Mesothelial cell of epicardium (in vitro differentiated cells): ENCODE results near the gene GSG1L. TPM values are rescaled to one million over a fixed set of nuclear protein-coding genes. Genes with fewer than 3 reads are reported as not detected.

Source experiments
- DNase-seq, 2 experiments: peaks; one replicate each; pipeline ENCODE4 v3.0.0; 2021; ENCODE audit warnings: low spot score in 2 of 2; ENCODE audit not compliant: unreplicated experiment in 2 of 2
- H3K27ac Mint-ChIP-seq: 2 replicates; pipeline ENCODE4 v1.8.0; 2021; ENCODE audit warnings: mixed read lengths
- H3K27me3 Mint-ChIP-seq: 2 replicates; pipeline ENCODE4 v1.8.0; 2021; ENCODE audit warnings: low read depth, mixed read lengths
- H3K36me3 Mint-ChIP-seq: 2 replicates; pipeline ENCODE4 v1.8.0; 2021; ENCODE audit warnings: mixed read lengths
- H3K4me1 Mint-ChIP-seq: 2 replicates; pipeline ENCODE4 v1.8.0; 2021; ENCODE audit warnings: mixed read lengths
- H3K4me3 Mint-ChIP-seq: 2 replicates; pipeline ENCODE4 v1.8.0; 2021; ENCODE audit warnings: mild to moderate bottlenecking, moderate library complexity, mixed read lengths
- H3K9me3 Mint-ChIP-seq: 2 replicates; pipeline ENCODE4 v1.8.0; 2021; ENCODE audit warnings: mixed read lengths
- CTCF ChIP-seq: fragments of 200-600 bp; sonication (generic); IDR thresholded peaks from one replicate; pipeline ENCODE4 v1.5.0; 2021; ENCODE audit warnings: antibody characterized with exemption; ENCODE audit not compliant: unreplicated experiment
- total RNA-seq: library from RNA; stranded (reverse); gene quantifications from 3 replicates; pipeline ENCODE4 v1.2.1, GENCODE V29; 2021

The GSG1L gene
- total RNA-seq, 1 donor from 2014 or later, result 1.7 TPM

- DNase-seq, result no peak
- Mint-ChIP-seq H3K4me3 (no peak overlapping the region), H3K27ac (no peak overlapping the region), H3K9me3 (peaks cover 4% of the 10 kb centered on the region), H3K36me3 (no peaks in the 10 kb centered on the region), H3K27me3 (peaks cover 19% of the 10 kb centered on the region), H3K4me1 (peaks cover 11% of the 10 kb centered on the region)
- no peak for TF ChIP-seq CTCF
These were observed 247.0 kb downstream of the GSG1L start for GRCh38 chr16:27816561-27816960.

GRCh38 chr16:27813591-27813990 lies 249.9 kb downstream of the GSG1L start:
- Mint-ChIP-seq H3K4me3 (no peak overlapping the region), H3K36me3 (no peaks in the 10 kb centered on the region), H3K27ac (no peak overlapping the region), H3K27me3 (peaks cover 11% of the 10 kb centered on the region), H3K9me3 (peaks cover 9% of the 10 kb centered on the region), H3K4me1 (peaks cover 10% of the 10 kb centered on the region)
- TF ChIP-seq CTCF, result no peak
- DNase-seq, result no peak

DNA sequence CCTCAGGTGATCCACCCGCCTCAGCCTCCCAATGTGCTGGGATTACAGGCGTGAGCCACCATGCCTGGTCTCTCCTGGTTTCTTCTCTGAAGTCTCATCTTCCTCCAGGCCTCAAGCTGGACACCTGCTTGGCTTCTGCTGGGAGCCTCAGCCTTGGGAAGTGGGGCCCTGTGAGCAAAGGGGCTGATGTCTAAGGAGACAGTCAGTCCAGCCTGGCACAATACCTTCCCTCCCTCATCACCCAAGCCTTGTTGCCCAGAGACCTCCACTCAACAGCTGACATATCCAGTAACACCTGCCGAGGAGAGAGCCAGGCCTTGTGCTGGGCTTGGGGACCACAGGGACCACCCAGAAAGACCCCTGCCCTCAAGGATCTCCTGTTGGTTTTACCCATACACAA lies 251.6 kb downstream of the GSG1L start:
- Mint-ChIP-seq H3K9me3 (peaks cover 9% of the 10 kb centered on the region), H3K36me3 (no peaks in the 10 kb centered on the region), H3K4me3 (no peak overlapping the region), H3K27ac (no peak overlapping the region), H3K4me1 (no peaks in the 10 kb centered on the region), H3K27me3 (peaks cover 24% of the 10 kb centered on the region)
- DNase-seq, result no peak
- TF ChIP-seq CTCF, result no peak

- Mint-ChIP-seq H3K4me1 (no peaks in the 10 kb centered on the region), H3K4me3 (no peak overlapping the region), H3K27me3 (peaks cover 52% of the 10 kb centered on the region), H3K9me3 (peaks cover 5% of the 10 kb centered on the region), H3K36me3 (no peaks in the 10 kb centered on the region), H3K27ac (no peak overlapping the region)
- no peak for DNase-seq
- no peak for TF ChIP-seq CTCF
These were observed 256.5 kb downstream of the GSG1L start for GRCh38 chr16:27806986-27807385.

DNA sequence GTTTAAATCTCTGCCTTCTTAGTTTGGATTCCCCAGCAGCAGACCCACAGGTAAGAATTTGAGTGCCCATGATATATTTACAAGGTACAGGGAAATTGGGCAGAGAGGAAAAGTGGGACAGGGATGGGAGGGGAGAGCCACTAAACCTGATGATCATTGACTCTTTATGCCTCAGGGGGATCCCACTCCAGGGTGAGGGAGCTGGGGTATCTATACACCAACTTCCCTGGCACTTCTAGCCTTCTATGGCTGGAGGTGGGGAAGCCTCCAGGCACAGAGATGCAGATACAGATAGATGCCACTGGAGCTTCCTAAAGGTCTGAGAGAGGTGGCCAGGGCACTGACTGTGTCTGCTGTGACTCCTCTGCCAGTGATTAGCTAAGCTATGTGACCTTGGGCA lies 257.1 kb downstream of the GSG1L start:
- Mint-ChIP-seq H3K4me3 (no peak overlapping the region), H3K9me3 (peaks cover 5% of the 10 kb centered on the region), H3K36me3 (no peaks in the 10 kb centered on the region), H3K4me1 (no peaks in the 10 kb centered on the region), H3K27ac (no peak overlapping the region), H3K27me3 (peaks cover 56% of the 10 kb centered on the region)
- no peak for TF ChIP-seq CTCF
- no peak for DNase-seq

DNA sequence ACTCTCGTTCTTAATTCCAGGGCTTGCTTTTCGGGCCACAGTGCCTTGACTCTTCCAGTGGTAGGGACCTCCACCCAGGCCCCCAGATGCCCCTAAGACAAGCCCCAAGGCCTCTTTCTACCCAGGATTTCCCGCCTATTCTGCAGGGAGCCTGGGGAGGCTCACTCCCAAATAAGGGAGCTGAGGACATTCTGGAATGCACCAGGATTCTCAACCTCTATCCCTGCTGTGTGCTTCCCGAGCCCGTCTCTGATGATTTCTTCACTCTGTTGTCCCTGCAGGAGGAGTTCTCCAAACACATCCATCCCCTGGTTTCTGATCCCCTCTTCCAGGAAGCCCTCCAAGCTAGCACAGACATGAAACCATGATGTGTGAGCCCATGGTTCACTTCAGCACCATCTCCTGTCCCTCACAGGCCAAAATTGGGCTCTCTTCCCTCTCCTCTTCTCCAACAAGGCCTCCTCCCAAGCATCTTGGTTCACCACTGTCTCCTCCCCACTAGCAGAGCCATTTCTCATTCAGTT lies 257.6 kb downstream of the GSG1L start:
- Mint-ChIP-seq H3K27ac (no peak overlapping the region), H3K36me3 (no peaks in the 10 kb centered on the region), H3K4me3 (no peak overlapping the region), H3K9me3 (peaks cover 5% of the 10 kb centered on the region), H3K27me3 (peaks cover 61% of the 10 kb centered on the region), H3K4me1 (no peaks in the 10 kb centered on the region)
- TF ChIP-seq CTCF, result no peak
- DNase-seq, result no peak
